ENCODE data around the gene GLDN. TPM values are rescaled to one million over a fixed set of nuclear protein-coding genes. Genes with fewer than 3 reads are reported as not detected.

The GLDN gene
- total RNA-seq, 4 donors from 2014 or later = 0.27 to 1.8 (median 1.2) TPM

DNA sequence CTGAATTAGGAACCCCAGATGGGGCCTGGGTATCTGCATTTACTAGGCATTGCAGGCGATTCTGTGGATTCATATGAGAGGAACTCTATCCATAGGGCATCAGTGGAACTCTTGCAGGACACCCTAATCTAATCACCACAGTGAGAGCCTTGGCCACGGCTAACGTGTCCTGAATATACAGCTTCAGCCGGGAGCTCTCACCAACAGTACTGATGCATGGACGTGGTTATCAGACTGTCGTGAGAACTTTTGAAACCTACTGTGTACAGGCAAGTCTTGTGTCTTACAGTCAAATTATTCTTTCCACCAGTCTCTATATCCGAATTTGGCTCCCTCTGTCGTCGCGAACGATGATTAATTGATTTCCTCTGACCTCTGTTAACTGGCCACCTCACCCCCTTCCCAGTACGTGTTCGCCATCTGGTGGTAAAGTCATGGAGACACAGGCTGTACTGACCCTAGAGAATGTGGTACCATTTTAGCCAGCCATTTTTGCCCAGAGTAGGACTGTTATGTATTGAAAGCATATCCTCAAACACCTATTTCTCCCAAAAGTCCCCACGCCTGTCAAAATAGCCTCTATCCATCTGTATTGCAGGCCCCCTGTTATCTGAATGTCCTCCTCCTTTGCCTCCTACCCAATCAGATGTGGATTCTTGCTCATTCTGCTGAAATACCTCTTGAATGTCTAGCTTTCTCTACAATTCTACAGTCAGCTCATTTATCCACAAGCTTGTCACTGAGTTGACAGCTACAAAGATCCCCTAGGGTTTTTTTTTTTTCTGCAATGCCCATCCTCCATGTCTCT lies 39.7 kb downstream of the GLDN start:
- H3K9me3 ChIP-seq = no peaks in the 10 kb centered on the region
- no peak overlapping the region for H3K4me3 ChIP-seq (replicated peaks in 1 of 3)
- intact Hi-C loops (cut with DNase I) = loop anchor here (5.0 to 10.0 kb wide), 3 partner anchors 99 to 219 kb away; no protein-coding TSS in a partner anchor
- TF ChIP-seq, protein P1, sequence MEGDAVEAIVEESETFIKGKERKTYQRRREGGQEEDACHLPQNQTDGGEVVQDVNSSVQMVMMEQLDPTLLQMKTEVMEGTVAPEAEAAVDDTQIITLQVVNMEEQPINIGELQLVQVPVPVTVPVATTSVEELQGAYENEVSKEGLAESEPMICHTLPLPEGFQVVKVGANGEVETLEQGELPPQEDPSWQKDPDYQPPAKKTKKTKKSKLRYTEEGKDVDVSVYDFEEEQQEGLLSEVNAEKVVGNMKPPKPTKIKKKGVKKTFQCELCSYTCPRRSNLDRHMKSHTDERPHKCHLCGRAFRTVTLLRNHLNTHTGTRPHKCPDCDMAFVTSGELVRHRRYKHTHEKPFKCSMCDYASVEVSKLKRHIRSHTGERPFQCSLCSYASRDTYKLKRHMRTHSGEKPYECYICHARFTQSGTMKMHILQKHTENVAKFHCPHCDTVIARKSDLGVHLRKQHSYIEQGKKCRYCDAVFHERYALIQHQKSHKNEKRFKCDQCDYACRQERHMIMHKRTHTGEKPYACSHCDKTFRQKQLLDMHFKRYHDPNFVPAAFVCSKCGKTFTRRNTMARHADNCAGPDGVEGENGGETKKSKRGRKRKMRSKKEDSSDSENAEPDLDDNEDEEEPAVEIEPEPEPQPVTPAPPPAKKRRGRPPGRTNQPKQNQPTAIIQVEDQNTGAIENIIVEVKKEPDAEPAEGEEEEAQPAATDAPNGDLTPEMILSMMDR (IDR thresholded peaks at IDR 0.05) = peak; percentile 48 to 95 (median 84)
- TF ChIP-seq POLR2A (IDR thresholded peaks at IDR 0.05) = no peak
- peak; percentile 51 to 53 for DNase-seq
- H3K27ac ChIP-seq = no peak overlapping the region
- H3K36me3 ChIP-seq = no peaks in the 10 kb centered on the region
- H3K27me3 ChIP-seq = no peaks in the 10 kb centered on the region
- 26 to 32% methylated on average over 14 of the region's 14 CpGs for WGBS, 2 donors
- peaks cover 6 to 11% of the 10 kb centered on the region in 2 donors for H3K4me1 ChIP-seq

DNA sequence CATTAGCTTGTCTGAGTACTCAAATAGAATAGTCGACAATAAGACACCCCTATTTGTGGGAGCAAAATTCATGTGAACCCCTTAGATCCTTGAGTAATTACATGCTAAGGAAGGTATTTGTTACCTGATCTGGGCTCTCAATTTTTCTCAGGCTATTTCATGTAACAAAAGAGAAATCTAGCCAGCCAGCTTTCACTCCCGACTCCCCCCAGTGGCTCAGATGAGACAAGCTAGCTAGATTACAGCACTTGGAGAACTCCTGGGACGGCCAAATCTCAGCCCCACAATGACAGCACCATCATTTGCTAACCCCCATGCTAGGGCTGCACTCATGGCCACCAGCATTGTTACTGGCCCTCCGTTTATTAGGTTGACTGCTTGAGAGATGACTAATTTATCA lies 41.3 kb downstream of the GLDN start:
- Histone ChIP-seq H3K27ac (no peak overlapping the region), H3K4me1 (peaks cover 6 to 11% of the 10 kb centered on the region in 2 donors), H3K9me3 (no peaks in the 10 kb centered on the region), H3K4me3 (replicated peaks in 1 of 3) (no peak overlapping the region), H3K27me3 (no peaks in the 10 kb centered on the region), H3K36me3 (no peaks in the 10 kb centered on the region)
- no peak for TF ChIP-seq POLR2A (IDR thresholded peaks at IDR 0.05)
- TF ChIP-seq, protein P1 (IDR thresholded peaks at IDR 0.05) = peak in 5 of 6 experiments; percentile 28 to 64 (median 50)
- intact Hi-C loops (cut with DNase I) = loop anchor here (5.0 to 10.0 kb wide), 3 partner anchors 100 to 220 kb away; no protein-coding TSS in a partner anchor
- DNase-seq = peak; percentile 54 to 60
- WGBS, 2 donors = 10 to 14% methylated on average over 4 of the region's 4 CpGs

DNA sequence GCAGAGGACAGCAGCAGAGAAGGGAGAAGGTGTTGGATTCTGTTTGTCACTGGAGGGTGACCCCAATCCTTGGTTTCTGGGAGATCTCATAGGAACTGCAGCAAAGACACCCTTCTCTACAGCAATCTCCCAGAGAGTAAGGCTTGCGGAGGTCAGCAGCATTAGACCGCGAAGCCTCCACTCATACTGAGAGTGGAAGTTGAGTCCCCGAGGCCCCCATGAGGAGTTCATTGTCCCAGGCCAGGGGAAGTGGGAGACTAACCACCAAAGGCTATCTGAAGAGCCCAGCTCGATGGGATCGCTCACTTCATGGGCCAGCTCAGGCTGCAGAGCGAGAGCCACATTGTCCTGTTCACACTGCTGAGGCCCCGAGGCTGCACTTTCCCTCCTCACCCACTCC lies 44.6 kb downstream of the GLDN start:
- intact Hi-C loops (cut with DNase I) = loop anchor here (5.0 to 10.0 kb wide), 2 partner anchors 151 to 244 kb away; no protein-coding TSS in a partner anchor
- no peak for DNase-seq
- H3K4me3 ChIP-seq (replicated peaks in 1 of 3) = no peak overlapping the region
- TF ChIP-seq POLR2A (IDR thresholded peaks at IDR 0.05) = no peak
- H3K27me3 ChIP-seq = no peaks in the 10 kb centered on the region
- no peaks in the 10 kb centered on the region for H3K36me3 ChIP-seq
- WGBS, 2 donors = 74 to 79% methylated on average over 8 of the region's 8 CpGs
- H3K27ac ChIP-seq = no peak overlapping the region
- H3K4me1 ChIP-seq = no peaks in the 10 kb centered on the region
- H3K9me3 ChIP-seq = no peaks in the 10 kb centered on the region

DNA sequence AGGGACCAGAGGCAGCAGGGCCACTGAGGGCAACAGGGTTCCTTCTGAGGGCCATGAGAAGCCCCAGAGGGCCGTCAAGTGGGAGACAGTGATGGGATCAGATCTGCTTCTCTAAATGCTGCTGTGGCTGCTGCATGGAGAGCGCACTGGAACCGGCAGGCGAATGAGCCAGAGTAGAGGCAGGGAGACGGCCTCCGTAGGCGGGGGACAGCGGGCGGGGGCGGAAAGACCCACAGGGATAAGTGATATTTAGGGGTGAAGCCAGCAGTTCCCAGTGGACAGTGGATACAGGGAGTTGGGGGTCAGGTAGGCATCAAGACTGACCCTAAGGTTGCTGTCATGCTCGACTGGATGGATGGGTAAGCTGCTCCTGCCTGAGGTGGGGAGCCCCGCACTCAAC lies 45.0 kb downstream of the GLDN start:
- Histone ChIP-seq H3K4me3 (replicated peaks in 1 of 3) (no peak overlapping the region), H3K27me3 (no peaks in the 10 kb centered on the region), H3K4me1 (no peaks in the 10 kb centered on the region), H3K27ac (no peak overlapping the region), H3K36me3 (no peaks in the 10 kb centered on the region), H3K9me3 (no peaks in the 10 kb centered on the region)
- DNase-seq = no peak
- intact Hi-C loops (cut with DNase I) = loop anchor here (5.0 to 10.0 kb wide), 2 partner anchors 152 to 244 kb away; no protein-coding TSS in a partner anchor
- WGBS, 2 donors = 96% methylated on average over 12 of the region's 12 CpGs
- TF ChIP-seq POLR2A (IDR thresholded peaks at IDR 0.05) = no peak
- TF ChIP-seq, protein P1 (IDR thresholded peaks at IDR 0.05) = no peak

DNA sequence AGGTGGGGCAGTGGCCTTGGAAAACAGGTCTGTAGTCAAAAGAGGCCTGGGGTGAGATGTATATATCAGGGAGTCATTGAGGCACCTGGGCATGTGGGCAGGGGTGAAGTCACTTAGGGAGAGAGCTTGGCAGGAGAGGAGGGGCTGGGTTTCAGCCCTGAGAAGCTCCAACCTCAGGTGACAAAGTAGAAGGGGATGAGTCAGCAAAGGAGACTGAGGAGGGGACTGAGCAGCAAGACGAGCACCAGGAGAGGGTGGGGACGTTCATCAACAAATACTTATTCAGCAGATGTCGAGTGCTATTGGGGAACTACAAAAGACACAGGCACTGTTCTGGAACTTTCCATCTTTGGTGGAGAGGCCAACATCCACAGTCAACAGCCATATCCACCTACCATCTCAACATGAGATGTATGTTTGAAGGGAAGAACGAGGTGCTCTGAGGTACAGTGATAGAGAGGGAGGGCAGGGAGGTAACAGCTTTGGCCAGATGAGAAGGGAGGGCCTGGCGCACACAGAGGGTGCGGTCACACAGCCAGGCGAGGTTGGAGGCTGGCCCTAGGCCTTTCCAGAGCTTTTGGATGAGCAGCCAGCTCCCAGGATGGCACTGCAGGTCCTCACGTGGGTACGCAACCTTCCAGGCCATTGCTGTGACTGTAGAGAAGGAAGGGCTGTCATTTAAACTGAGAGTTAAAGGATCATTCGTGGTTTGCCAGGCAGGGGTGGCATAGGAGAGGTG lies 45.7 kb downstream of the GLDN start:
- Histone ChIP-seq H3K4me1 (no peaks in the 10 kb centered on the region), H3K4me3 (replicated peaks in 1 of 3) (no peak overlapping the region), H3K27ac (no peak overlapping the region), H3K27me3 (no peaks in the 10 kb centered on the region), H3K9me3 (no peaks in the 10 kb centered on the region), H3K36me3 (no peaks in the 10 kb centered on the region)
- DNase-seq = no peak
- intact Hi-C loops (cut with DNase I) = loop anchor here (5.0 to 10.0 kb wide), 2 partner anchors 152 to 245 kb away; no protein-coding TSS in a partner anchor
- 91 to 94% methylated on average over 10 of the region's 10 CpGs for WGBS, 2 donors
- no peak for TF ChIP-seq POLR2A (IDR thresholded peaks at IDR 0.05)
- TF ChIP-seq, protein P1 (IDR thresholded peaks at IDR 0.05) = no peak

Measured in thyroid gland (tissue), 4 donors.